Measurements from ENCODE around the gene CNBP. TPM values are rescaled to one million over a fixed set of nuclear protein-coding genes. Genes with fewer than 3 reads are reported as not detected.
A peak's percentile ranks its signal among the peaks of the same experiment; 100 is the strongest.
"Not testable (repeated sequence)": the region's sequence is repeated elsewhere in the genome, so short reads cannot be mapped to it uniquely, and the experiment has no call there.

Gene CNBP
- total RNA-seq = 100 to 1,000 TPM; 490 to 500 TPM

DNA sequence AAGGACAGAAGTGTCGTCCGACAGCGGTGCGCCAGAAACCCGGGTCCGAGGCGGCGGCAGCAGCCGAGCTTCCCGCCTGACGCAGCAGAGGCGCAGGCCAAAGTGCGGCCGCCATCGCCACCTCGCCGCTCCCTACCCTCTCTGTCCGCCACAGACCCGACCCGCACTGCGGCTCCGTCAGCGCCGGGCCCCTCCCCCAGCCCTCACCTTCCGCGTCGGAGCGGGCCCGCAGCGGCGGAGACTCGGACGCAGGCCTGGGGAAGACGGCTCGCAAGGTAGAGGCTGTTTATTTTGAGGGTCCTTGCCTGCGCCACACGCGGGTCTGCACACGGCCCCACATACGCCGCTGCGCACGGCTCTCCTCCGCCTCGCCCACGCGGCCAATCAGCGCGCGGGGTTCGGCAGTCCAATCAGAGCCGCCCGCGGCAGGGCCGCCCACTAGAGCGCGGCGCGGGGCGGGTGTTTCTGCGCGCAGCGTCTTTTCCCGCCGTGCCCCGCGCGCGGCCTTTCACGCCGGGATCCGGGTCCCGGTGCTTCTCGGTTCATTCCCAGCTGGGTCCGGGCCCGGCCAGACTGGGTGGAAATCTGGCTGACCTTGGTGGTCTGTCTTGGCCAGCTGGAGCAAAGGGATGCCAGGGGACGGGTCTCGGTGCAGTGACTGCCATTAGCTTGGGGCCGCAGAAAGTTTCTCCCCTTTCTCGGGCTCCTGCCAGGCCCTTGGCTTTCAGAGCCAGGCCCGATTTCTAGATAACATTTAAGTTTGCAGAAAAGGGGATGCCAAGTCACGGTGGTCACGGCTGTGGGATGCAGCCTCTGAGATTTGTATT lies at the start of gene CNBP:
TSS of gene CNBP (minus strand) at position 328 of the 827 bp plus-strand sequence. CDS start 12,139 bp downstream, outside the sequence.
- Mint-ChIP-seq H3K4me3 (peak within 1 kb of the TSS; percentile 96), H3K9me3 (no peaks in the 10 kb centered on the region), H3K4me1 (ENCODE audit: low read depth) (peaks cover 35% of the 10 kb centered on the region), H3K27me3 (ENCODE audit: low read depth) (no peaks in the 10 kb centered on the region), H3K27ac (peak within 1 kb of the TSS; percentile 95), H3K36me3 (ENCODE audit: low read depth) (peaks cover 42% of the 10 kb centered on the region)
- CTCF ChIA-PET = interaction anchor here (2.2 kb wide), 1 partner anchor 21 kb away, joined by 13 read pairs; no protein-coding TSS in a partner anchor
- DNase-seq = peak; percentile 93
- intact Hi-C loops (cut with micrococcal nuclease) = loop anchor here (1.0 to 5.0 kb wide), 14 partner anchors 22 to 929 kb away; partner anchors contain the start of genes ACAD9, COPG1, HMCES and IFT122

DNA sequence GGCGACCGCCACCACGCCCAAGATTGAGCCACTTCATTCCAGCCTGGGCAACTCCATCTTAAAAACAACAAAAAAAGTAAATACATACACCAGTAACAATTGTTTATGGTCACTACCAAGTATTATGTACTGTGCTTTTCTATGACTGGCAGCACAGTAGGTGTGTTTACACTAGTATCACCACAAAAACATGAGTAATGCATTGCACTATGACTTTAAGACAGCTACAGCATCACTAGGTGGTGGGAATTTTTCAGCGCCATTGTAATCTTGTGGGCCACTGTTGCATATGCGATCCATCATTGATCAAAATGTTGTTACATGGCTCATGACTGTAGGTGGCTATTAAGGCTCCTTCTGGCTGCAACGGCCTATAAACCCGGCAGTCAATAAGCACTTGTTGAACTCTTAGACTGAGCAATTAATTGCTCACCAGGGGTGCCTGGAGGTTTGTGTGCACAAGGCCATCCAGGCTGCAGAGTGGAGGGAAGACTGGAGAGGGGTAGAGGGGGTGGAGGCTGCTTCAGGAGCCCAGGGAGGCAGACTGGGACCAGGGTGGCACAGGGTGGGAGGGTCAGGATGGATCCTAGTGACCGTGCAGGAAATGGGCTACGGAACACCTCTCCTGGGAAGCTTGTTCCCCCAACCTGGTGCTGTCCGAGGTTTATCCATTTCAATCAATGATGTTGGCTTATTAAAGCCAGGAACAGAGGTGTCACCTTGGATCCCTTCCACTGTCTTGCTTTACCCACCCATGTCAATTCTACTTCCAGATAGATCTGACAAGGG lies 47.8 kb upstream of the CNBP start:
- Mint-ChIP-seq H3K36me3 (ENCODE audit: low read depth) (no peaks in the 10 kb centered on the region), H3K9me3 (no peaks in the 10 kb centered on the region), H3K27ac (no peak overlapping the region), H3K27me3 (ENCODE audit: low read depth) (no peaks in the 10 kb centered on the region), H3K4me1 (ENCODE audit: low read depth) (peaks cover 13% of the 10 kb centered on the region), H3K4me3 (no peak overlapping the region)
- no peak for DNase-seq
- intact Hi-C loops (cut with micrococcal nuclease) = loop anchor here (2.0 kb wide), 1 partner anchor 49 kb away; the partner anchor contains the start of gene CNBP
- CTCF ChIA-PET = interaction anchor here (0.7 to 1.9 kb wide), 3 partner anchors 8 to 262 kb away, joined by 4 to 9 read pairs (median 6); no protein-coding TSS in a partner anchor

DNA sequence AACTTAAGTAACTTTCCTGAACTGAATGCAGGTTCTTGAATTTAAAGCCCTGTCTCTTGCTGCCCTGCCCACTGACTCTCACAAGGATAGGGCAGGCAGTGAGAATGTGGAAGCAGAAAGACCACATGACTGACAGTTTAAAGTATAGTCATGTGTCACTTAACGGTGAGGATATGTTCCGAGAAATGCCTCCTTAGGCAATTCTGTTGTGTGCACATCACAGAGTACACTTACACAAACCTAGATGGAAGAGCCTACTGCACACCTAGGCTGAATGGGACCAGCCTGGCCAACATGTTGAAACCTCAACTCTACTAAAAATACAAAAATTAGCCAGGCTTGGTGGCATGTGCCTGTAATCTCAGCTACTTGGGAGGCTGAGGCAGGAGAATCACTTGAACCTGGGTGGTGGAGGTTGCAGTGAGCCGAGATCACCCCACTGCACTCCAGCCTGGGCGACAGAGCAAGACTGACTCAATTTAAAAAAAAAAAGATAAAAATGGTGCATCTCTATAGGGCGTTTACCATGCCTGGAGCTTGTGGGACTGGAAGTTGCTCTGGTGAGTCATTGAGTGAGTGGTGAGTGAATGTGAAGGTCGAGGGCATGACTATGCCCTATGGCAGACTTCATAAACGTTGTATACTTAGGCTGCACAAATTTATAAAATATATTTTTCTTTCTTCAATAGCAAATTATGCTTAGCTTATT lies 46.8 kb upstream of the CNBP start:
- intact Hi-C loops (cut with micrococcal nuclease) = loop anchor here (2.0 kb wide), 1 partner anchor 48 kb away; the partner anchor contains the start of gene CNBP
- Mint-ChIP-seq H3K9me3 (no peaks in the 10 kb centered on the region), H3K27me3 (ENCODE audit: low read depth) (no peaks in the 10 kb centered on the region), H3K4me1 (ENCODE audit: low read depth) (peaks cover 17% of the 10 kb centered on the region), H3K4me3 (no peak overlapping the region), H3K36me3 (ENCODE audit: low read depth) (no peaks in the 10 kb centered on the region), H3K27ac (peak overlapping the region; percentile 31)
- CTCF ChIA-PET = interaction anchor here (0.6 to 1.9 kb wide), 6 partner anchors 15 to 260 kb away, joined by 3 to 9 read pairs (median 4); partner anchors contain the start of gene COPG1
- peak; percentile 54 for DNase-seq

DNA sequence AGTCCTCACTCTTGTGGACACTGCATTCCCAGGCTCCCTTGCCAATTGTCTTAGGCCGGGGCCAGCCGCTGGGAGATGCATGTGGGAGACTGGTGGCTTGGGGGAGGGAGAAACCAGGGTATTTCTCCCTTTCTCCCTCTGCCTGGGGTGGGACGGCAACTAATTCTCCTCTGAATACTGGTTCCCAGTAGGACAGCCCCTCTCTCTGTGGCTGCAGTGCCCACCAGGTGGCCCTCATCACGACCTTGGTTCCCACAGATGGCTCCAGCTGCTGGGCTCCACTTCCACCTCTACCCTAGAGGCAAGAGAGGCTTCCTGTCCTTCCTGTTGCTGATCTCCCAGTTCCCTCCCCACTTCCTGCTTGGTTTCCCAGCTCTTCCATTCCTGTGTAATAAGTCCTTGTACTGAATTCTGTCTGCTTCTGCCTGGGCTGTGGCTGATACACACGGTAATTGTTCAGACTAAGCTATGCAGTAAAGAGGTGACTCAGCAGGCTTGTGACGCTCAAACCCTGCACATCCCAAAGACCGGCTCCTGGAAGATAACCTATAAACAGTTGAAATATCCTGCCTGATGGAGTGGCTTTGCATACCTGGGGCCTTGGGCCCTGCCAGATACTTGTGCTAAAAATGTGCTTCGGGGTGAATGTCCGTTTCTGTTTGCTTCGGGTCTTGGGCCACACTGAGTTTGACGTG lies 45.3 kb upstream of the CNBP start:
- Mint-ChIP-seq H3K9me3 (no peaks in the 10 kb centered on the region), H3K4me1 (ENCODE audit: low read depth) (peaks cover 25% of the 10 kb centered on the region), H3K27me3 (ENCODE audit: low read depth) (no peaks in the 10 kb centered on the region), H3K27ac (no peak overlapping the region), H3K36me3 (ENCODE audit: low read depth) (no peaks in the 10 kb centered on the region), H3K4me3 (no peak overlapping the region)
- DNase-seq = no peak
- CTCF ChIA-PET = interaction anchor here (1.4 kb wide), 1 partner anchor 11 kb away, joined by 3 read pairs; no protein-coding TSS in a partner anchor
- intact Hi-C loops (cut with micrococcal nuclease) = no loop called here

GRCh38 chr3:129226374-129226773 lies 42.7 kb upstream of the CNBP start:
- Mint-ChIP-seq H3K9me3 (no peaks in the 10 kb centered on the region), H3K4me3 (no peak overlapping the region), H3K36me3 (ENCODE audit: low read depth) (no peaks in the 10 kb centered on the region), H3K4me1 (ENCODE audit: low read depth) (peaks cover 21% of the 10 kb centered on the region), H3K27me3 (ENCODE audit: low read depth) (no peaks in the 10 kb centered on the region), H3K27ac (no peak overlapping the region)
- CTCF ChIA-PET = no interaction called here
- intact Hi-C loops (cut with micrococcal nuclease) = no loop called here
- DNase-seq = no peak

GRCh38 chr3:129224984-129225393 lies 41.3 kb upstream of the CNBP start:
- intact Hi-C loops (cut with micrococcal nuclease) = no loop called here
- CTCF ChIA-PET = interaction anchor here (0.6 to 2.2 kb wide), 6 partner anchors 21 to 255 kb away, joined by 3 to 17 read pairs (median 3); no protein-coding TSS in a partner anchor
- H3K36me3 Mint-ChIP-seq (ENCODE audit: low read depth) = no peaks in the 10 kb centered on the region
- peak overlapping the region; percentile 36 for H3K4me3 Mint-ChIP-seq
- H3K9me3 Mint-ChIP-seq = no peaks in the 10 kb centered on the region
- peaks cover 16% of the 10 kb centered on the region for H3K4me1 Mint-ChIP-seq (ENCODE audit: low read depth)
- H3K27me3 Mint-ChIP-seq (ENCODE audit: low read depth) = no peaks in the 10 kb centered on the region
- peak overlapping the region; percentile 15 for H3K27ac Mint-ChIP-seq
- DNase-seq = peak; percentile 44

GRCh38 chr3:129224387-129224786 lies 40.7 kb upstream of the CNBP start:
- H3K9me3 Mint-ChIP-seq; DNase-seq; H3K36me3 Mint-ChIP-seq (ENCODE audit: low read depth); H3K27ac Mint-ChIP-seq; intact Hi-C loops (cut with micrococcal nuclease); H3K27me3 Mint-ChIP-seq (ENCODE audit: low read depth); H3K4me3 Mint-ChIP-seq: not testable (repeated sequence)
- CTCF ChIA-PET = interaction anchor here (0.6 to 2.2 kb wide), 6 partner anchors 22 to 254 kb away, joined by 3 to 17 read pairs (median 3); no protein-coding TSS in a partner anchor
- H3K4me1 Mint-ChIP-seq (ENCODE audit: low read depth) = peaks cover 16% of the 10 kb centered on the region

- DNase-seq = no peak
- no peaks in the 10 kb centered on the region for H3K9me3 Mint-ChIP-seq
- intact Hi-C loops (cut with micrococcal nuclease) = no loop called here
- CTCF ChIA-PET = no interaction called here
- H3K27ac Mint-ChIP-seq = no peak overlapping the region
- H3K36me3 Mint-ChIP-seq (ENCODE audit: low read depth) = no peaks in the 10 kb centered on the region
- no peaks in the 10 kb centered on the region for H3K4me1 Mint-ChIP-seq (ENCODE audit: low read depth)
- no peak overlapping the region for H3K4me3 Mint-ChIP-seq
- no peaks in the 10 kb centered on the region for H3K27me3 Mint-ChIP-seq (ENCODE audit: low read depth)
These were observed 35.0 kb upstream of the CNBP start for GRCh38 chr3:129218742-129219141.

GRCh38 chr3:129213238-129213637 lies 29.5 kb upstream of the CNBP start:
- no peak overlapping the region for H3K4me3 Mint-ChIP-seq
- intact Hi-C loops (cut with micrococcal nuclease) = no loop called here
- no peak for DNase-seq
- H3K9me3 Mint-ChIP-seq = no peaks in the 10 kb centered on the region
- CTCF ChIA-PET = no interaction called here
- no peaks in the 10 kb centered on the region for H3K4me1 Mint-ChIP-seq (ENCODE audit: low read depth)
- no peaks in the 10 kb centered on the region for H3K36me3 Mint-ChIP-seq (ENCODE audit: low read depth)
- H3K27me3 Mint-ChIP-seq (ENCODE audit: low read depth) = no peaks in the 10 kb centered on the region
- no peak overlapping the region for H3K27ac Mint-ChIP-seq

DNA sequence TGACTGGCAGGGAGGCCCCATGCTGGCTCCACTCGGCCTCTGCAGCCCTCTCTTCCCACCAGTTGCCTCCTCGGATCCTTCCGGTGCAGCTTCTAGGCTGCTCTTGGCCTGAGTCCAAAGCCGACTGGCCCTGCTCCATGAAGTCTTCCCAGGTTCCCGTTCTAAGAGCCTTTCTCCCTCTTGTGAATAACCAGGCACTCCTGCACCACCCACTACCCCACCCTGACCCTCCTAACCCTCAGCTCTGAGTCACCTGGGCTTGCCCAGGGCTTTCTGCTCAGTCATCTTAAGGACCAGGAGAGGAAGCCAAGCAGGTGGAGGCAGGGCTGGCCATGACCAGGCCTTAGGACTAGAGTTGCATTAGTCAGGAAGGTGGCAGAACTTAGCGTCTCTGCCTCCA lies 28.1 kb upstream of the CNBP start:
- Mint-ChIP-seq H3K9me3 (no peaks in the 10 kb centered on the region), H3K4me1 (ENCODE audit: low read depth) (no peaks in the 10 kb centered on the region), H3K36me3 (ENCODE audit: low read depth) (no peaks in the 10 kb centered on the region), H3K27ac (no peak overlapping the region), H3K4me3 (no peak overlapping the region), H3K27me3 (ENCODE audit: low read depth) (no peaks in the 10 kb centered on the region)
- CTCF ChIA-PET = interaction anchor here (0.6 kb wide), 2 partner anchors 14 to 503 kb away, joined by 4 to 5 read pairs; no protein-coding TSS in a partner anchor
- no peak for DNase-seq
- intact Hi-C loops (cut with micrococcal nuclease) = no loop called here

DNA sequence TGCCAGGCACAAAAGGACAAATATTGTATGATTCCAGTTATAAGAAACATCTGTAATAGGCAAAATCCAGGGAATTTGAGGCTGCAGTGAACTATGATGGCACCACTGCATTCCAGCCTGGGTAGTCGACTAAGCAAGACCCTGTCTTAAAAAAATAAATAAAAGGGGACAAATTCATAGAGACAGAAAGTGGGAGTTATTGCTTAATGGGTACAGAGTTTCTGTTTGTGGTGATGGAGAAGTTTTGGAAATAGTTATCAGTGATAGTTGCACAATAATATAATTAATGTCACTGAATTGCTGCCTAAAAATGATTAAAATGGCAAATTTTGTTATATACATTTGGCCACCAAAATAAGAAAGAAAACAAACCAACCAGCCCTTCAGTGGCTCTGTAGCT lies 27.6 kb upstream of the CNBP start:
- DNase-seq = no peak
- no peaks in the 10 kb centered on the region for H3K27me3 Mint-ChIP-seq (ENCODE audit: low read depth)
- no peaks in the 10 kb centered on the region for H3K9me3 Mint-ChIP-seq
- CTCF ChIA-PET = interaction anchor here (0.6 kb wide), 1 partner anchor 503 kb away, joined by 4 read pairs; no protein-coding TSS in a partner anchor
- intact Hi-C loops (cut with micrococcal nuclease) = no loop called here
- no peaks in the 10 kb centered on the region for H3K36me3 Mint-ChIP-seq (ENCODE audit: low read depth)
- no peak overlapping the region for H3K4me3 Mint-ChIP-seq
- no peaks in the 10 kb centered on the region for H3K4me1 Mint-ChIP-seq (ENCODE audit: low read depth)
- no peak overlapping the region for H3K27ac Mint-ChIP-seq

Data from activated naive CD4-positive, alpha-beta T cell treated with anti-CD3 and anti-CD28 coated beads for 36 hours (primary cell).